ENCODE measurements around the gene ZNF81.
"Not testable (repeated sequence)": the region's sequence is repeated elsewhere in the genome, so short reads cannot be mapped to it uniquely, and the experiment has no call there.

ZNF81 gene

GRCh38 chrX:47936224-47936939, 99.7 kb downstream of the ZNF81 start:
- DNase-seq (ENCODE audit: low read depth in 2 of 2): no peak

- DNase-seq (ENCODE audit: low read depth in 2 of 2): no peak
Measured at GRCh38 chrX:47936940-47937317, 100.2 kb downstream of the ZNF81 start.

- no peak for DNase-seq (ENCODE audit: low read depth in 2 of 2)
Measured at GRCh38 chrX:47940448-47940847, 103.7 kb downstream of the ZNF81 start.

- DNase-seq (ENCODE audit: low read depth in 2 of 2): no peak
Measured at GRCh38 chrX:47941423-47941822, 104.7 kb downstream of the ZNF81 start.

- not testable (repeated sequence) for DNase-seq (ENCODE audit: low read depth in 2 of 2)
Measured at GRCh38 chrX:47955295-47955694, 118.6 kb downstream of the ZNF81 start.

- DNase-seq (ENCODE audit: low read depth in 2 of 2): no peak
Measured at GRCh38 chrX:47956016-47956415, 119.3 kb downstream of the ZNF81 start.

GRCh38 chrX:47958206-47958605, 121.5 kb downstream of the ZNF81 start:
- DNase-seq (ENCODE audit: low read depth in 2 of 2): not testable (repeated sequence)

- DNase-seq (ENCODE audit: low read depth in 2 of 2): no peak
Measured at GRCh38 chrX:47958761-47959342, 122.2 kb downstream of the ZNF81 start.

GRCh38 chrX:47960406-47960805, 123.7 kb downstream of the ZNF81 start:
- DNase-seq (ENCODE audit: low read depth in 2 of 2): no peak

- DNase-seq (ENCODE audit: low read depth in 2 of 2): not testable (repeated sequence)
Measured at GRCh38 chrX:47961830-47962229, 125.1 kb downstream of the ZNF81 start.

- DNase-seq (ENCODE audit: low read depth in 2 of 2): not testable (repeated sequence)
Measured at GRCh38 chrX:47965526-47965925, 128.8 kb downstream of the ZNF81 start.
